ENCODE data around the gene BIRC6. TPM values are rescaled to one million over a fixed set of nuclear protein-coding genes. Genes with fewer than 3 reads are reported as not detected.
A peak's percentile ranks its signal among the peaks of the same experiment; 100 is the strongest.

BIRC6 gene
- polyA plus RNA-seq, 6 donors from 2014 or later = 16.3 to 47.1 (median 35.8) TPM

- no peak for ATAC-seq (ENCODE audit: low read depth in 2 of 2)
- no peaks in the 10 kb centered on the region for H3K9me3 Mint-ChIP-seq
- no peaks in the 10 kb centered on the region for H3K27me3 Mint-ChIP-seq
- no peak for DNase-seq
- no peaks in the 10 kb centered on the region for H3K4me1 Mint-ChIP-seq
- H3K4me3 Mint-ChIP-seq = no peak overlapping the region
- H3K27ac Mint-ChIP-seq = no peak overlapping the region
- peaks cover 10 to 31% of the 10 kb centered on the region in 2 donors for H3K36me3 Mint-ChIP-seq
Observed at GRCh38 chr2:32474381-32474780, 117.6 kb downstream of the BIRC6 start.

- H3K9me3 Mint-ChIP-seq = no peaks in the 10 kb centered on the region
- H3K36me3 Mint-ChIP-seq = peaks cover 8 to 26% of the 10 kb centered on the region in 2 donors
- DNase-seq (no peak), ATAC-seq (ENCODE audit: low read depth in 2 of 2) (no peak)
- no peaks in the 10 kb centered on the region for H3K4me1 Mint-ChIP-seq
- H3K27me3 Mint-ChIP-seq = no peaks in the 10 kb centered on the region
- no peak overlapping the region for H3K27ac Mint-ChIP-seq
- no peak overlapping the region for H3K4me3 Mint-ChIP-seq
Observed at GRCh38 chr2:32478889-32479620, 122.2 kb downstream of the BIRC6 start.

- Mint-ChIP-seq H3K27ac (peak overlapping the region in 1 of 6 donors; percentile 59), H3K36me3 (peaks cover 10 to 28% of the 10 kb centered on the region in 2 donors), H3K4me1 (no peaks in the 10 kb centered on the region), H3K9me3 (no peaks in the 10 kb centered on the region), H3K27me3 (no peaks in the 10 kb centered on the region), H3K4me3 (no peak overlapping the region)
- no peak for DNase-seq
- ATAC-seq (ENCODE audit: low read depth in 2 of 2) = no peak
Observed at GRCh38 chr2:32479993-32480392, 123.2 kb downstream of the BIRC6 start.

GRCh38 chr2:32482471-32482870 is 125.6 kb downstream of the BIRC6 start:
- H3K9me3 Mint-ChIP-seq = no peaks in the 10 kb centered on the region
- DNase-seq = no peak
- no peak overlapping the region for H3K27ac Mint-ChIP-seq
- H3K4me3 Mint-ChIP-seq = no peak overlapping the region
- peaks cover 25 to 38% of the 10 kb centered on the region in 2 donors for H3K36me3 Mint-ChIP-seq
- no peaks in the 10 kb centered on the region for H3K4me1 Mint-ChIP-seq
- ATAC-seq (ENCODE audit: low read depth in 2 of 2) = no peak
- H3K27me3 Mint-ChIP-seq = no peaks in the 10 kb centered on the region

- Mint-ChIP-seq H3K9me3 (no peaks in the 10 kb centered on the region), H3K4me3 (no peak overlapping the region), H3K27me3 (no peaks in the 10 kb centered on the region), H3K36me3 (peaks cover 24 to 32% of the 10 kb centered on the region in 2 donors), H3K27ac (peak overlapping the region in 5 of 6 donors; percentile 2 to 91 (median 12)), H3K4me1 (no peaks in the 10 kb centered on the region)
- DNase-seq = no peak
- no peak for ATAC-seq (ENCODE audit: low read depth in 2 of 2)
Observed at GRCh38 chr2:32484937-32485336, 128.1 kb downstream of the BIRC6 start.

GRCh38 chr2:32485399-32485798 is 128.6 kb downstream of the BIRC6 start:
- no peak for DNase-seq

GRCh38 chr2:32489061-32489460 is 132.2 kb downstream of the BIRC6 start:
- Mint-ChIP-seq H3K36me3 (peaks cover 18 to 21% of the 10 kb centered on the region in 2 donors), H3K4me1 (no peaks in the 10 kb centered on the region), H3K27me3 (no peaks in the 10 kb centered on the region), H3K4me3 (no peak overlapping the region), H3K9me3 (no peaks in the 10 kb centered on the region), H3K27ac (peak overlapping the region in 1 of 6 donors; percentile 76)
- DNase-seq = no peak
- no peak for ATAC-seq (ENCODE audit: low read depth in 2 of 2)

More at GRCh38 chr2:32485399-32485798, 128.6 kb downstream of the BIRC6 start:
- peaks cover 19 to 27% of the 10 kb centered on the region in 2 donors for H3K36me3 Mint-ChIP-seq
- H3K27ac Mint-ChIP-seq = peak overlapping the region in 5 of 6 donors; percentile 6 to 91 (median 44)
- no peak overlapping the region for H3K4me3 Mint-ChIP-seq
- H3K27me3 Mint-ChIP-seq = no peaks in the 10 kb centered on the region
- no peaks in the 10 kb centered on the region for H3K4me1 Mint-ChIP-seq
- no peaks in the 10 kb centered on the region for H3K9me3 Mint-ChIP-seq
- ATAC-seq (ENCODE audit: low read depth in 2 of 2) = no peak

- peak overlapping the region in 1 of 6 donors; percentile 46 for H3K27ac Mint-ChIP-seq
- DNase-seq (no peak), ATAC-seq (ENCODE audit: low read depth in 2 of 2) (no peak)
- H3K4me1 Mint-ChIP-seq = no peaks in the 10 kb centered on the region
- H3K27me3 Mint-ChIP-seq = no peaks in the 10 kb centered on the region
- no peak overlapping the region for H3K4me3 Mint-ChIP-seq
- no peaks in the 10 kb centered on the region for H3K9me3 Mint-ChIP-seq
- peaks cover 2 to 7% of the 10 kb centered on the region in 2 donors for H3K36me3 Mint-ChIP-seq
Observed at GRCh38 chr2:32491346-32491745, 134.5 kb downstream of the BIRC6 start.

GRCh38 chr2:32495139-32495538 is 138.3 kb downstream of the BIRC6 start:
- Mint-ChIP-seq H3K4me3 (no peak overlapping the region), H3K9me3 (no peaks in the 10 kb centered on the region), H3K27me3 (no peaks in the 10 kb centered on the region), H3K27ac (peak overlapping the region in 1 of 6 donors; percentile 66), H3K4me1 (peaks cover 3 to 25% (median 19%) of the 10 kb centered on the region in 3 donors), H3K36me3 (peaks cover 6 to 19% of the 10 kb centered on the region in 2 donors)
- no peak for ATAC-seq (ENCODE audit: low read depth in 2 of 2)
- DNase-seq = no peak

GRCh38 chr2:32496662-32497061 is 139.8 kb downstream of the BIRC6 start:
- no peak for DNase-seq
- Mint-ChIP-seq H3K4me1 (peaks cover 3 to 25% (median 19%) of the 10 kb centered on the region in 3 donors), H3K36me3 (peaks cover 6 to 19% of the 10 kb centered on the region in 2 donors), H3K9me3 (no peaks in the 10 kb centered on the region), H3K27ac (peak overlapping the region; percentile 4 to 92 (median 76)), H3K27me3 (no peaks in the 10 kb centered on the region), H3K4me3 (no peak overlapping the region)
- ATAC-seq (ENCODE audit: low read depth in 2 of 2) = no peak

GRCh38 chr2:32498306-32498705 is 141.5 kb downstream of the BIRC6 start:
- peak overlapping the region in 2 of 8 donors; percentile 5 to 80 for H3K4me3 Mint-ChIP-seq
- H3K27ac Mint-ChIP-seq = peak overlapping the region; percentile 67 to 97 (median 89)
- DNase-seq (no peak), ATAC-seq (ENCODE audit: low read depth in 2 of 2) (peak; percentile 73 to 74)
- H3K36me3 Mint-ChIP-seq = peaks cover 6 to 23% of the 10 kb centered on the region in 2 donors
- H3K27me3 Mint-ChIP-seq = no peaks in the 10 kb centered on the region
- H3K4me1 Mint-ChIP-seq = peaks cover 3 to 25% (median 19%) of the 10 kb centered on the region in 3 donors
- no peaks in the 10 kb centered on the region for H3K9me3 Mint-ChIP-seq

- Mint-ChIP-seq H3K36me3 (peaks cover 13 to 18% of the 10 kb centered on the region in 2 donors), H3K27me3 (no peaks in the 10 kb centered on the region)
- no peak for DNase-seq
Observed at GRCh38 chr2:32502941-32503340, 146.1 kb downstream of the BIRC6 start.

GRCh38 chr2:32504877-32505478 is 148.2 kb downstream of the BIRC6 start:
- peak overlapping the region in 3 of 6 donors; percentile 54 to 68 (median 60) for H3K27ac Mint-ChIP-seq
- ATAC-seq (ENCODE audit: low read depth in 2 of 2) = no peak
- H3K4me1 Mint-ChIP-seq = peaks cover 7 to 18% (median 9%) of the 10 kb centered on the region in 3 donors
- H3K36me3 Mint-ChIP-seq = peaks cover 5 to 7% of the 10 kb centered on the region in 2 donors
- H3K4me3 Mint-ChIP-seq = no peak overlapping the region
- no peaks in the 10 kb centered on the region for H3K9me3 Mint-ChIP-seq
- no peaks in the 10 kb centered on the region for H3K27me3 Mint-ChIP-seq
- no peak for DNase-seq

More at GRCh38 chr2:32502941-32503340, 146.1 kb downstream of the BIRC6 start:
- H3K27ac Mint-ChIP-seq = no peak overlapping the region
- no peaks in the 10 kb centered on the region for H3K9me3 Mint-ChIP-seq
- no peak overlapping the region for H3K4me3 Mint-ChIP-seq
- H3K4me1 Mint-ChIP-seq = peaks cover 10 to 34% (median 26%) of the 10 kb centered on the region in 3 donors
- ATAC-seq (ENCODE audit: low read depth in 2 of 2) = no peak

- no peaks in the 10 kb centered on the region for H3K9me3 Mint-ChIP-seq
- H3K27ac Mint-ChIP-seq = peak overlapping the region; percentile 6 to 86 (median 44)
- DNase-seq (no peak), ATAC-seq (ENCODE audit: low read depth in 2 of 2) (peak in 1 of 2 donors; percentile 35)
- H3K4me1 Mint-ChIP-seq = peaks cover 7 to 18% (median 9%) of the 10 kb centered on the region in 3 donors
- peaks cover 5 to 7% of the 10 kb centered on the region in 2 donors for H3K36me3 Mint-ChIP-seq
- no peaks in the 10 kb centered on the region for H3K27me3 Mint-ChIP-seq
- H3K4me3 Mint-ChIP-seq = peak overlapping the region in 1 of 8 donors; percentile 25
Observed at GRCh38 chr2:32506446-32506845, 149.6 kb downstream of the BIRC6 start.

All from naive B cell (primary cell).